ENCODE measurements around the gene ARID5B. TPM values are rescaled to one million over a fixed set of nuclear protein-coding genes. Genes with fewer than 3 reads are reported as not detected.

Gene ARID5B
- total and polyA plus RNA-seq, 2 of the 4 experiments (the other 2 are of a cell fraction), result 41.0 to 125 TPM

DNA sequence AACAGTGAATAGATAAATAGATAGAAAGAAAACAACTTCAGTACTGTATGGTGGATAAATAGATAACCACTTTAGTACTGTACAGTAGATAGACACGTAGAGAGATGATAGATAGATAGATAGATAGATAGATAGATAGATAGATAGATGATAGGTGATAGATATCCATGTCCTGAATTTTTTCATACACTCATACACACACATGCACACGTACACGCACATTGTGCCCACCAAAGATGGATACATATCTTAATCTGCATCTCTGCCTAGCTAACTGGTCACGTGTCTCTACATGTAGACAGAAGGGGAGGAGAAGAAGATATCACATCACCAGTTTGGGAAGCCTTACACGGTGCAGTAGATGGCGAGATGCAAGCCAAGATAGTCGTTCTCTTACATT lies 99.2 kb downstream of the ARID5B start:
- no CpG with 5 or more reads among the region's 7 CpGs for WGBS, 2 experiments (ENCODE audit: extremely low coverage in 2 of 2, insufficient read length in 1 of 2)
- Histone ChIP-seq H3K4me1 (ENCODE audit: control insufficient read depth, insufficient read depth, low read length) (peaks cover 9% of the 10 kb centered on the region), H2AFZ (replicated peaks; ENCODE audit: low read length, poor library complexity) (no peak overlapping the region), H3K4me2 (ENCODE audit: low read depth, low read length) (no peak overlapping the region), H2BK120ac (ENCODE audit: low read depth, low read length) (no peak overlapping the region), H3K79me1 (ENCODE audit: low read depth in 1 of 2, low read length in 2 of 2) (peaks cover 48 to 74% of the 10 kb centered on the region in 2 experiments), H3K9me3 (ENCODE audit: control insufficient read depth, insufficient read depth, low read length) (no peaks in the 10 kb centered on the region), H3K27me3 (ENCODE audit: control insufficient read depth, insufficient read depth, low read length) (no peaks in the 10 kb centered on the region), H2AK9ac (replicated peaks; ENCODE audit: low read depth, low read length, poor library complexity) (no peak overlapping the region), H3K4me3 (ENCODE audit: insufficient read depth, low read depth, low read length) (no peak overlapping the region), H2BK5ac (ENCODE audit: low read depth, low read length, poor library complexity, severe bottlenecking) (no peak overlapping the region), H3K27ac (ENCODE audit: insufficient read depth, low read length) (no peak overlapping the region), H3K14ac (replicated peaks; ENCODE audit: low read depth, low read length) (no peak overlapping the region), H4K8ac (ENCODE audit: low read depth in 2 of 2, low read length in 2 of 2) (no peak overlapping the region), H4K20me1 (ENCODE audit: insufficient read depth, low read length) (peaks cover 32% of the 10 kb centered on the region; the same call in 1 of the 2 replicates), H3K18ac (ENCODE audit: low read depth, low read length) (no peak overlapping the region), H3K4ac (ENCODE audit: low read depth, low read length) (no peak overlapping the region), H4K5ac (ENCODE audit: low read depth, low read length) (no peak overlapping the region), H3K56ac (ENCODE audit: extremely low read depth, insufficient read depth, low read length) (no peak overlapping the region), H2BK20ac (ENCODE audit: low read depth, low read length) (no peak overlapping the region), H3K9me1 (ENCODE audit: insufficient read depth, low read length) (peaks cover 15% of the 10 kb centered on the region), H3K23ac (ENCODE audit: low read depth, low read length) (no peak overlapping the region), H2BK15ac (ENCODE audit: low read depth, low read length) (no peak overlapping the region), H3K36me3 (ENCODE audit: control insufficient read depth, insufficient read depth, low read length) (peaks cover 29% of the 10 kb centered on the region), H2AK5ac (ENCODE audit: low read depth, low read length) (no peak overlapping the region), H3K9ac (ENCODE audit: low read depth, low read length) (no peak overlapping the region), H4K91ac (ENCODE audit: insufficient read depth, low read depth, low read length) (no peak overlapping the region)
- DNase-seq (no peak), ATAC-seq (ENCODE audit: low read depth) (no peak)
- intact Hi-C loops (cut with micrococcal nuclease) (no loop called here), dilution Hi-C loops (cut with HindIII; ENCODE audit: low sequenced_read_pairs, unreplicated experiment) (no loop called here), in situ Hi-C loops (cut with MboI; ENCODE audit: low sequenced_read_pairs) (no loop called here)
- TF ChIP-seq BHLHE40 (IDR thresholded peaks at IDR 0.05; ENCODE audit: low read depth, low read length) (no peak), MAFK (IDR thresholded peaks at IDR 0.05; ENCODE audit: low read depth, low read length) (no peak), RFX5 (IDR thresholded peaks at IDR 0.05; ENCODE audit: low read depth, low read length) (no peak), SMC3 (IDR thresholded peaks at IDR 0.05; ENCODE audit: low read depth, low read length) (no peak), MAZ (IDR thresholded peaks at IDR 0.05; ENCODE audit: borderline replicate concordance, low read depth, low read length) (no peak), NFE2L2 (IDR thresholded peaks at IDR 0.05; ENCODE audit: low read depth, low read length) (no peak), POLR2A (IDR thresholded peaks at IDR 0.05; ENCODE audit: low read depth, low read length) (no peak), MXI1 (IDR thresholded peaks at IDR 0.05; ENCODE audit: borderline replicate concordance, low read depth, low read length) (no peak), CEBPB (IDR thresholded peaks at IDR 0.05; ENCODE audit: low read depth, low read length) (no peak), FOS (IDR thresholded peaks at IDR 0.05; ENCODE audit: low read depth, low read length) (no peak), RCOR1 (IDR thresholded peaks at IDR 0.05; ENCODE audit: insufficient replicate concordance, low read length) (no peak)
- TF ChIP-seq, protein P1, sequence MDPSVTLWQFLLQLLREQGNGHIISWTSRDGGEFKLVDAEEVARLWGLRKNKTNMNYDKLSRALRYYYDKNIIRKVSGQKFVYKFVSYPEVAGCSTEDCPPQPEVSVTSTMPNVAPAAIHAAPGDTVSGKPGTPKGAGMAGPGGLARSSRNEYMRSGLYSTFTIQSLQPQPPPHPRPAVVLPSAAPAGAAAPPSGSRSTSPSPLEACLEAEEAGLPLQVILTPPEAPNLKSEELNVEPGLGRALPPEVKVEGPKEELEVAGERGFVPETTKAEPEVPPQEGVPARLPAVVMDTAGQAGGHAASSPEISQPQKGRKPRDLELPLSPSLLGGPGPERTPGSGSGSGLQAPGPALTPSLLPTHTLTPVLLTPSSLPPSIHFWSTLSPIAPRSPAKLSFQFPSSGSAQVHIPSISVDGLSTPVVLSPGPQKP (IDR thresholded peaks at IDR 0.05; ENCODE audit: borderline replicate concordance, low read depth, low read length), result no peak
- TF ChIP-seq, protein P2, sequence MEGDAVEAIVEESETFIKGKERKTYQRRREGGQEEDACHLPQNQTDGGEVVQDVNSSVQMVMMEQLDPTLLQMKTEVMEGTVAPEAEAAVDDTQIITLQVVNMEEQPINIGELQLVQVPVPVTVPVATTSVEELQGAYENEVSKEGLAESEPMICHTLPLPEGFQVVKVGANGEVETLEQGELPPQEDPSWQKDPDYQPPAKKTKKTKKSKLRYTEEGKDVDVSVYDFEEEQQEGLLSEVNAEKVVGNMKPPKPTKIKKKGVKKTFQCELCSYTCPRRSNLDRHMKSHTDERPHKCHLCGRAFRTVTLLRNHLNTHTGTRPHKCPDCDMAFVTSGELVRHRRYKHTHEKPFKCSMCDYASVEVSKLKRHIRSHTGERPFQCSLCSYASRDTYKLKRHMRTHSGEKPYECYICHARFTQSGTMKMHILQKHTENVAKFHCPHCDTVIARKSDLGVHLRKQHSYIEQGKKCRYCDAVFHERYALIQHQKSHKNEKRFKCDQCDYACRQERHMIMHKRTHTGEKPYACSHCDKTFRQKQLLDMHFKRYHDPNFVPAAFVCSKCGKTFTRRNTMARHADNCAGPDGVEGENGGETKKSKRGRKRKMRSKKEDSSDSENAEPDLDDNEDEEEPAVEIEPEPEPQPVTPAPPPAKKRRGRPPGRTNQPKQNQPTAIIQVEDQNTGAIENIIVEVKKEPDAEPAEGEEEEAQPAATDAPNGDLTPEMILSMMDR (conservative IDR thresholded peaks at IDR 0.05; ENCODE audit: low read depth, low read length), result no peak
- BruUV-seq (replicated peaks), result no TSS peak
- ChIA-PET POLR2A (ENCODE audit: unreplicated experiment) (no interaction called here), CTCF (no interaction called here)
